Fibroblast of skin of left biceps (primary cell): ENCODE results near the gene NUMB.
"Not testable (repeated sequence)": the region's sequence is repeated elsewhere in the genome, so short reads cannot be mapped to it uniquely, and the experiment has no call there.

Source experiments
- DNase-seq, 2 experiments: peaks; one replicate each; pipeline ENCODE4 v3.0.0-alpha.2; 2013; ENCODE audit warnings: low read depth in 2 of 2

The NUMB gene

DNA sequence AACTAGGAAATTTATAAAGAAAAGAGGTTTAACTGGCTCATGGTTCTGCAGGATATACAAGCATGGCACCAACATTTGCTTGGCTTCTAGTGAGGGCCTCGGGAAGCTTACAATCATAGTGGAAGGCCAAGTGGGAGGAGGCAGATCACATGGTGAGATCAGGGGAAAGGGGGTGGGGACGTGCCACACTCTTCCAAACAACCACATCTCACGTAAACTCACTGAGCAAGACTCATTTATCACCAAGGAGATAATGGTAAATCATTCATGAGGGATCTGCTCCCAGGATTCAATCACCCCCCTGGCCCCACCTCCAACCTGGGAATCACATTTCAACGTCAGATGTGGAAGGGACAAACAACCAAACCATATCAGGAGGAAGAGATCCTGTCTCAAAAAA, 35.8 kb downstream of the NUMB start:
- DNase-seq: no peak

GRCh38 chr14:73418227-73418626, 40.1 kb downstream of the NUMB start:
- no peak for DNase-seq

DNA sequence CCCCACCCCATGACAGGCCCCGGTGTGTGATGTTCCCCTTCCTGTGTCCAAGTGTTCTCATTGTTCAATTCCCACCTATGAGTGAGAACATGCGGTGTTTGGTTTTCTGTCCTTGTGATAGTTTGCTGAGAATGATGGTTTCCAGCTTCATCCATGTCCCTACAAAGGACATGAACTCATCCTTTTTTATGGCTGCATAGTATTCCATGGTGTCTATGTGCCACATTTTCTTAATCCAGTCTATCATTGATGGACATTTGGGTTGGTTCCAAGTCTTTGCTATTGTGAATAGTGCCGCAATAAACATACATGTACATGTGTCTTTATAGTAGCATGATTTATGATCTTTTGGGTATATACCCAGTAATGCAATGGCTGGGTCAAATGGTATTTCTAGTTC, 52.1 kb downstream of the NUMB start:
- DNase-seq: not testable (repeated sequence)

GRCh38 chr14:73403181-73403752, 55.1 kb downstream of the NUMB start:
- no peak for DNase-seq

DNA sequence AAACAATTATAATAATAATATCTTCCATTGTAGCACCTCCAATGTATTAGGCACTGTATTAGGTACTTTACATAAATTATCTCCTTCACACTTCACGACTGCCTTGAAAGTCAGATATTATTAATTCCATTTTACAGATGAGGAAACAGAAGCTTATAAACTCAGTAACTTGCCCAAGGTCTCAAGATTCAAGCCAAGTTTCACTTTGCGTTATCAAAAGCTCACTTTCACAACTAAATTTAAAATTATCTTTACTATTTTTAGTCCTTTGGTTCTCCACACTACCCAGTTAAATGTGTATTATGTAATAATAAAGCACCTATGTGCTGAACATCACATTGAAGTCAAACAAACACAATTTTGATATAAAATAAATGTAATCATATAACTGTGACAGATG, 55.8 kb downstream of the NUMB start:
- DNase-seq: no peak

- no peak for DNase-seq
These were observed 60.5 kb downstream of the NUMB start for GRCh38 chr14:73397810-73398209.

- DNase-seq: no peak
These were observed 64.0 kb downstream of the NUMB start for GRCh38 chr14:73394317-73394716.

DNA sequence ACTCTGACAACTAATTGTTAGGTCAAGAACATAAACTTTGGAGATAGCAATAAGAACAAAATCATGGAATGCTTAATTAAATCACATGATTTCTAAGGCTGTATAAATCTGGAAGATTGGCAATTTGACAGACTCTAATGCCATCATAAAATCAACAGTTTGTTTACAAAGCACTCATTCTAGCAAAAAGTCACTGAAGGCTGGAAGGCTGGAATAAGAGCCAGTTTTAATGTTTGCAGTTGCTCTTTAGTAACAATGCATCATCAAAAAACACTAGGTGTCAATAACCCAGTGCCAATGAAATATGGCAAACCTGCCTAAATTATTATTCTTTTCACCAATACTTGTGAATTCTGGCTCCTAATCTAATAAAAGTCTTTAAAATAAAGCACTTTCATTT, 65.0 kb downstream of the NUMB start:
- no peak for DNase-seq

GRCh38 chr14:73392329-73393257, 65.8 kb downstream of the NUMB start:
- no peak for DNase-seq

- DNase-seq: not testable (repeated sequence)
These were observed 70.5 kb downstream of the NUMB start for GRCh38 chr14:73387860-73388259.

DNA sequence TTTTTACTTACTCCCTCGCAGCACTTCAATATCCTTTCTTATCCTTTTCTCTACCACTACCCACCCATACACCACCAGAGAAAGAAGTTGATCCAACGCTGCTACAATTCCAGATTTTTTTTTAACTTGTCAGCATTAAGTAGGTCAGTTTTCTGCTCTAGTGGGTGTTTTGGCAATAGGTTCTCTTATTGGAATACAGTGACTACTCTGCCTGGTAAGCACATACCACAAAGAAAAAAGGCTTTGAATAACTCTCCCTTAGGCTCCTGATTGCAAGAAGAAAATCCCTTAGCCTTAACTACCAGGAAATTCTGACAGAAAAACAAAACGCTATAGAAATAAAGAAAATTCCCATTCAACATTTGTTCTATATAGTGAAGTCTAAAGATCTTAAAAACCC, 72.0 kb downstream of the NUMB start:
- no peak for DNase-seq

DNA sequence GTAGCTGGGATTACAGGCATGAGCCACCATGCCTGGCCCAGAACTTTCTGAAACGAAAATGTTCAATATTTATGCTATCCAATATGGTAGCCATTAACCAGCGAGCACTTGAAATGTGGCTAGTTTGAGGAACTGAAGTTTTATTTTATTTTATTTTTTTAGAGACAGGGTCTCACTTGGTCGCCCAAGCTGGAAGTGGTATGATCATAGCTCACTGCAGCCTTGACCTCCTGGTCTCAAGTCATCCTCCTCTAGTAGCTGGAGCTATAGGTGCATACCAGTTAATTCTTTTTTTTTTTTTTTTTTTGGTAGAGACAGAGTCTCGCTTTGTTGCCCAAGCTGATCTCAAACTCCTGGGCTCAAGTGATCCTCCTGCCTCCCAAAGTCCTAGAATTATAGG, 73.3 kb downstream of the NUMB start:
- DNase-seq: not testable (repeated sequence)

- DNase-seq: no peak
These were observed 75.0 kb downstream of the NUMB start for GRCh38 chr14:73383356-73383755.

- DNase-seq: no peak
These were observed 76.8 kb downstream of the NUMB start for GRCh38 chr14:73381380-73382013.

GRCh38 chr14:73376585-73376984, 81.8 kb downstream of the NUMB start:
- DNase-seq: no peak

DNA sequence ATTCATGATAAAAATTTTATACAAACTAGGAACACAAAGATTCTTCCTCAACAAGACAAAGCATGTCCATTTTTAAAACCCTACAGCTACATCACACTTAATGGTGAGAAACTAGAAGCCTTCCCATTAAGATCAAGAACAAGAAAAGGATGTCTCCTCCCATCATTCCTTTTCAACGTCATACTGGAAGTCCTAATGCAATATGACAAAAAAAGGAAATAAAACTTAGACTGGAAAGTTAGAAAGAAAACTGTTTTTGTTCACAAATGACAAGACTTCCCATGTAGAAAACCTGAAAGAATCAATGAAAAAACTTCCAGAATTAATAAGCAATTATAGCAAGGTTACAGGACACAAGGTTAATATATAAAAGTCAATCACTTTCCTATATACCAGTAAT, 82.5 kb downstream of the NUMB start:
- no peak for DNase-seq

GRCh38 chr14:73374218-73374617, 84.1 kb downstream of the NUMB start:
- DNase-seq: no peak

- DNase-seq: no peak
These were observed 85.8 kb downstream of the NUMB start for GRCh38 chr14:73372529-73372928.

GRCh38 chr14:73370561-73370960, 87.8 kb downstream of the NUMB start:
- DNase-seq: no peak

DNA sequence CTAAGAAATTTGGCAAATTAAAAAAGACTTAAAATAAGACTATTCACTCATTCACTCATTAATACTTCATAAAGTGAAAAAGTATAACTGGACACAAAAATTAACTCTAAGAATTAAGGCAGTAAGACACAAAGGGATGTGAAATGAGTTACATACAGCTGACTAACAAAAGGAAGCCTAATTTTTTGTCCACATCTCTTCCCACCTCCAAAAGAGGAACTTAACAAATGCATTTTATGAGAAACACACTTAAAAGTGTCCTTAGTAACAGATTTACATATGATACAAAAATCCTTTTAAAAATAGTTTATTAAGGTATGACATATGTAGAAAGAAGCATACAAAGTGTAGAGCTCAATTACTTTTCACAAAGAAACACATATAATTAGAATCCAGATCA, 88.9 kb downstream of the NUMB start:
- DNase-seq: no peak

DNA sequence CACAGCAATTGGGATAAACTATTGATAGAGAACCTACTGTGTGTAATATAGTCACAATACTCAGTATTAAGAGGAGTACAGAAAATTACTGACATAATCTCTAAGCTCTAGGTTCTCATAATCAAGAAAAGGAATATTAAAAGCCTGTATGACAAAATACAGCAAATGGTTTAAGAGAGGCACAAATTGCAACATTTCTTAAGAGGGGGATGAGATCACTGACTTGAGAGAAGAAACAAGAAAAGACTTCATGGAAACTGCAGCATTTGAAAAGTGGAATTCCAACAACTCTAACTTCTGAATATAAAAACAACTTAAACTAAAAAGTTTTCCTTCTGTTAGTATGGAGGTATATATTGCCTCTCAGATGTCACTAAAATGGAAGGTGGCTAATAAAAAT, 89.7 kb downstream of the NUMB start:
- DNase-seq: no peak

GRCh38 chr14:73365727-73366126, 92.6 kb downstream of the NUMB start:
- no peak for DNase-seq

DNA sequence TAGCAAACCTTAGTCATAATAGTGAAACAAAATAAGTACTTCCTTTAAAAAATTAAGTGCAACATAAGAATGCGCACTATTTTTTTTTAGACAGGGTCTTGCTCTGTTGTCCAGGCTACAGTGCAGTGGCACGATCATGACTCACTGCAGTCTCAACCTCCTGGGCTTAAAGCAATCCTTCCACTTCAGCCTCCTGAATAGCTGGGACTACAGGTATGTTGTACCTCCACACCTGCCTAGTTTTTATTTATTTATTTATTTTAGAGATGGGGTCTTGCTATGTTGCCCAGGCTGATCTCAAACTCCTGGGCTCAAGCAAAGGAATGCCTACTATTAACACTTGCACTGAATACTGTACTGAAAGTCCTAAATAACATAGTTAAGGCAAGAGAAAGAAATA, 93.8 kb downstream of the NUMB start:
- no peak for DNase-seq
